SK-N-SH (cell line): ENCODE data around the gene CLINT1. TPM values are rescaled to one million over a fixed set of nuclear protein-coding genes. Genes with fewer than 3 reads are reported as not detected.
A peak's percentile ranks its signal among the peaks of the same experiment; 100 is the strongest.

Experiments
- CTCF ChIA-PET: fragments of 300-600, 350-600 bp; formaldehyde crosslinking; extraction: SDS; loops from one replicate; lab custom pipeline; 2021; lab: Yijun Ruan, JAX
- POLR2A ChIA-PET: fragments of 350-600 bp; sonication (Branson Sonifier 250); formaldehyde crosslinking; extraction: SDS; loops from one replicate; lab custom pipeline; 2020; ENCODE audit warnings: antibody characterized with exemption, inconsistent platforms; lab: Yijun Ruan, JAX
- DNase-seq: peaks from one replicate; pipeline ENCODE4 v3.0.0; 2012
- H2AFZ ChIP-seq: fragments of 200-600 bp; sonication (generic); 2 replicates; pipeline ENCODE4 v1.8.1; 2016; ENCODE audit warnings: antibody characterized with exemption, mild to moderate bottlenecking, low read depth
- H3F3A ChIP-seq: fragments of 200-600 bp; sonication (generic); replicated peaks from 2 replicates; pipeline ENCODE3; 2016; ENCODE audit warnings: antibody characterized with exemption, mild to moderate bottlenecking; ENCODE audit not compliant: insufficient read depth
- H3K27ac ChIP-seq, 2 experiments: fragments of 200-500 bp in 1 of 2; fragments of 200-600 bp in 1 of 2; sonication (Bioruptor generic) in 1 of 2; sonication (generic), shearing (Covaris generic) in 1 of 2; 2 replicates each; pipeline versions ENCODE4 v1.5.1 to v1.6.1; 2014 to 2016; ENCODE audit warnings: low read depth in 2 of 2, inconsistent platforms in 1 of 2, low read length in 1 of 2, mild to moderate bottlenecking in 1 of 2, mixed read lengths in 1 of 2
- H3K27me3 ChIP-seq: fragments of 200-600 bp; sonication (generic), shearing (Covaris generic); 2 replicates; pipeline ENCODE4 v1.6.1; 2016; ENCODE audit warnings: mixed run types; ENCODE audit not compliant: insufficient read depth
- H3K36me3 ChIP-seq, 2 experiments: fragments of 200-500 bp in 1 of 2; fragments of 200-600 bp in 1 of 2; sonication (Bioruptor generic) in 1 of 2; sonication (generic) in 1 of 2; replicated peaks in 1 of 2; 2 replicates each; pipeline versions ENCODE3 to v1.5.1; 2014 to 2016; ENCODE audit warnings: low read length in 1 of 2, mild to moderate bottlenecking in 1 of 2; ENCODE audit not compliant: insufficient read depth in 2 of 2, control insufficient read depth in 1 of 2
- H3K4me1 ChIP-seq, 2 experiments: fragments of 200-500 bp in 1 of 2; fragments of 200-600 bp in 1 of 2; sonication (Bioruptor generic) in 1 of 2; sonication (generic), shearing (Covaris generic) in 1 of 2; 2 replicates each; pipeline versions ENCODE4 v1.5.1 to v1.6.1; 2014 to 2016; ENCODE audit warnings: low read depth in 1 of 2, low read length in 1 of 2, mixed run types in 1 of 2; ENCODE audit not compliant: insufficient read depth in 2 of 2, control insufficient read depth in 1 of 2
- H3K4me2 ChIP-seq: fragments of 200-600 bp; sonication (generic), shearing (Covaris generic); 2 replicates; pipeline ENCODE4 v1.6.1; 2017; ENCODE audit warnings: mixed run types
- H3K4me3 ChIP-seq, 2 experiments: fragments of 200-500 bp in 1 of 2; fragments of 200-600 bp in 1 of 2; sonication (Bioruptor generic) in 1 of 2; sonication (generic), shearing (Covaris generic) in 1 of 2; 2 replicates each; pipeline versions ENCODE4 v1.5.1 to v1.8.1; 2014 to 2016; ENCODE audit warnings: low read depth in 2 of 2, inconsistent platforms in 1 of 2, low read length in 1 of 2, mild to moderate bottlenecking in 1 of 2, mixed read lengths in 1 of 2, moderate library complexity in 1 of 2
- H3K79me2 ChIP-seq: fragments of 200-600 bp; sonication (generic); 2 replicates; pipeline ENCODE4 v1.8.1; 2017; ENCODE audit warnings: mild to moderate bottlenecking; ENCODE audit not compliant: insufficient read depth
- H3K9ac ChIP-seq: fragments of 200-600 bp; sonication (generic); 2 replicates; pipeline ENCODE4 v1.6.1; 2017; ENCODE audit warnings: mixed run types
- H3K9me2 ChIP-seq: fragments of 200-600 bp; sonication (generic); 2 replicates; pipeline ENCODE4 v1.6.1; 2017; ENCODE audit warnings: mixed run types
- H3K9me3 ChIP-seq: fragments of 200-600 bp; sonication (generic); 2 replicates; pipeline ENCODE4 v1.6.1; 2017; ENCODE audit warnings: mixed run types, mild to moderate bottlenecking, moderate library complexity
- H4K20me1 ChIP-seq: fragments of 200-600 bp; sonication (generic); 2 replicates; pipeline ENCODE4 v1.6.1; 2017; ENCODE audit warnings: mild to moderate bottlenecking, mixed run types; ENCODE audit not compliant: insufficient read depth
- ELF1 ChIP-seq: IDR thresholded peaks from 2 replicates; pipeline ENCODE4 v1.4.0; 2012
- EP300 ChIP-seq, 2 experiments: IDR thresholded peaks; 2 replicates each; pipeline versions ENCODE4 v1.4.0 to v1.6.1; 2012; ENCODE audit warnings: borderline replicate concordance in 1 of 2, low read depth in 1 of 2, low read length in 1 of 2
- EZH2phosphoT487 ChIP-seq: fragments of 200-600 bp; sonication (generic); IDR thresholded peaks from 2 replicates; pipeline ENCODE4 v1.6.1; 2017; ENCODE audit warnings: low read depth, mixed run types, mild to moderate bottlenecking, antibody characterized with exemption, moderate library complexity, borderline replicate concordance
- FOSL2 ChIP-seq: IDR thresholded peaks from 2 replicates; pipeline ENCODE4 v1.4.0; 2012; ENCODE audit warnings: low read depth, mild to moderate bottlenecking, moderate library complexity, borderline replicate concordance
- GABPA ChIP-seq: IDR thresholded peaks from 2 replicates; pipeline ENCODE4 v1.4.0; 2012; ENCODE audit warnings: low read depth, mild to moderate bottlenecking
- MXI1 ChIP-seq: IDR thresholded peaks from 2 replicates; pipeline ENCODE4 v1.6.1; 2012; ENCODE audit warnings: mild to moderate bottlenecking, low read depth, low read length, improper control_type of control experiment
- NFIC ChIP-seq: IDR thresholded peaks from 2 replicates; pipeline ENCODE4 v1.4.0; 2012; ENCODE audit warnings: borderline replicate concordance
- RCOR1 ChIP-seq: fragments of 150-350 bp; IDR thresholded peaks from 2 replicates; pipeline ENCODE4 v1.6.1; 2017; ENCODE audit warnings: antibody characterized with exemption, low read length
- RXRA ChIP-seq: IDR thresholded peaks from 2 replicates; pipeline ENCODE4 v1.4.0; 2012; ENCODE audit warnings: low read depth, mild to moderate bottlenecking, borderline replicate concordance
- SIN3A ChIP-seq: IDR thresholded peaks from 2 replicates; pipeline ENCODE4 v1.6.1; 2012; ENCODE audit warnings: low read depth, mild to moderate bottlenecking, low read length, moderate library complexity, borderline replicate concordance
- TCF12 ChIP-seq: IDR thresholded peaks from 2 replicates; pipeline ENCODE4 v1.4.0; 2012
- TEAD4 ChIP-seq: IDR thresholded peaks from 2 replicates; pipeline ENCODE4 v1.4.0; 2012; ENCODE audit warnings: mild to moderate bottlenecking, borderline replicate concordance; ENCODE audit not compliant: insufficient read depth
- YY1 ChIP-seq: IDR thresholded peaks from 2 replicates; pipeline ENCODE4 v1.4.0; 2012; ENCODE audit warnings: low read depth, mild to moderate bottlenecking
- WGBS: methylation state at CpG from one replicate; pipeline ENCODE4 v1.1.6; 2017; ENCODE audit warnings: low lambda C conversion rate; 5-methylcytosine and 5-hydroxymethylcytosine counted together
- polyA plus RNA-seq, 3 experiments: library from polyadenylated mRNA; depleted of rRNA; stranded (reverse); fragments of >200 nt; gene quantifications; 2 replicates each; pipeline ENCODE4 v1.2.3, GENCODE V29; 2012
- TF ChIP-seq, protein P1 (sequence below): fragments of 150-350 bp; IDR thresholded peaks from 2 replicates; pipeline ENCODE4 v1.6.1; 2016; ENCODE audit warnings: mild to moderate bottlenecking, low read depth, low read length
- TF ChIP-seq, protein P2 (sequence below): fragments of 200-600 bp; sonication (generic); IDR thresholded peaks from 2 replicates; pipeline ENCODE4 v1.6.1; 2017; ENCODE audit warnings: antibody characterized with exemption, mild to moderate bottlenecking, moderate library complexity
- TF ChIP-seq, protein P3 (sequence below): fragments of 150-350 bp; IDR thresholded peaks from 2 replicates; pipeline ENCODE4 v1.6.1; 2017; ENCODE audit warnings: antibody characterized with exemption, low read length, low read depth, borderline replicate concordance
- TF ChIP-seq, protein P4 (sequence below): IDR thresholded peaks from 2 replicates; pipeline ENCODE4; 2012
- TF ChIP-seq, protein P5 (sequence below): IDR thresholded peaks from 2 replicates; pipeline ENCODE4 v1.4.0; 2012; ENCODE audit warnings: low read depth

The CLINT1 gene
- polyA plus RNA-seq, 1 of the 3 experiments (the other 2 are of a cell fraction) = 65.4 TPM

DNA sequence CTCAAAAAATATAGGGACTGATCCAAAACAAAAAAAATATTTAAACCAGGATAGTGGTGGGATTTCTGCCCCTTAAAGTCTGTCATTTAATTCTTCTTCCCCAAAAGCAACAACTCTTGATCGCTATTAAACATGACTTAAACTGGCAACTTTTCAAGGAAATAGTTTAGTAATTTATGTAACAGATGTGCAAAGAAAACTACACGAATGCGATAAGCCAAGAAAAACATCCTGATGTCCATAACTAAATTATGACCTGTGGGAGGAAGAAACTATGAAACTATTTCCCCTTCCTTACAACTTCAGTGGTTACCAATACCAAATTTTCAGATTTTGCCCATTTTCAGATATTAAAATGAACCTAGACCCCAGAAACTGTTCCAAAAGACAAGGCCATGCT is 31.5 kb downstream of the CLINT1 start:
- H4K20me1 ChIP-seq = peaks cover 81% of the 10 kb centered on the region
- POLR2A ChIA-PET = no interaction called here

DNA sequence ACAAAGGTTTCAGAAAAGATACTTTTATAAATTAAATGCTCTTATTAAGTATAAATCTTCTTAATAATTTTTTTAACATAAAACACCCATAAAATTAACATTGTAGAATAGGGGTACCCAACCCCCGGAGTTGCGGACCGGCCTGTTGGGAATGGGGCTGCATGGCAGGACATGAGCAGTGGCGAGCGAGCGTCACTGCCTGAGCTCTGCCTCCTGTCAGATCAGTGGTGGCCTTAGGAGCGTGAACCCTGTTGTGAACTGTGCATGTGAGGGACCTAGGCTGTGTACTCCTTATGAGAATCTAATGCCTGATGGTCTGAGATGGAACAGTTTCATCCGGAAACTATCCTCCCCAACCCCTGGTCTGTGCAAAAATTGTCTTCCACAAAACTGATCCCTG is 35.3 kb downstream of the CLINT1 start:
- Histone ChIP-seq H3K9ac (no peak overlapping the region), H3K4me3 (no peak overlapping the region), H3K9me2 (no peaks in the 10 kb centered on the region), H2AFZ (no peak overlapping the region), H3K9me3 (no peaks in the 10 kb centered on the region), H4K20me1 (peaks cover 81% of the 10 kb centered on the region), H3K36me3 (no peaks in the 10 kb centered on the region), H3K4me1 (peaks cover 2 to 18% of the 10 kb centered on the region in 2 experiments; a peak in 2 of 4 replicates), H3K27ac (no peak overlapping the region), H3F3A (peaks cover 27% of the 10 kb centered on the region), H3K79me2 (peaks cover 95% of the 10 kb centered on the region), H3K4me2 (no peak overlapping the region), H3K27me3 (no peaks in the 10 kb centered on the region)
- no peak for TF ChIP-seq RXRA
- TF ChIP-seq RCOR1 = no peak
- TF ChIP-seq TEAD4 = no peak
- TF ChIP-seq GABPA = no peak
- TF ChIP-seq SIN3A = no peak
- no peak for TF ChIP-seq MXI1
- TF ChIP-seq, protein P1, sequence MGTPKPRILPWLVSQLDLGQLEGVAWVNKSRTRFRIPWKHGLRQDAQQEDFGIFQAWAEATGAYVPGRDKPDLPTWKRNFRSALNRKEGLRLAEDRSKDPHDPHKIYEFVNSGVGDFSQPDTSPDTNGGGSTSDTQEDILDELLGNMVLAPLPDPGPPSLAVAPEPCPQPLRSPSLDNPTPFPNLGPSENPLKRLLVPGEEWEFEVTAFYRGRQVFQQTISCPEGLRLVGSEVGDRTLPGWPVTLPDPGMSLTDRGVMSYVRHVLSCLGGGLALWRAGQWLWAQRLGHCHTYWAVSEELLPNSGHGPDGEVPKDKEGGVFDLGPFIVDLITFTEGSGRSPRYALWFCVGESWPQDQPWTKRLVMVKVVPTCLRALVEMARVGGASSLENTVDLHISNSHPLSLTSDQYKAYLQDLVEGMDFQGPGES = no peak
- no peak for TF ChIP-seq YY1
- TF ChIP-seq EZH2phosphoT487 = no peak
- TF ChIP-seq, protein P2, sequence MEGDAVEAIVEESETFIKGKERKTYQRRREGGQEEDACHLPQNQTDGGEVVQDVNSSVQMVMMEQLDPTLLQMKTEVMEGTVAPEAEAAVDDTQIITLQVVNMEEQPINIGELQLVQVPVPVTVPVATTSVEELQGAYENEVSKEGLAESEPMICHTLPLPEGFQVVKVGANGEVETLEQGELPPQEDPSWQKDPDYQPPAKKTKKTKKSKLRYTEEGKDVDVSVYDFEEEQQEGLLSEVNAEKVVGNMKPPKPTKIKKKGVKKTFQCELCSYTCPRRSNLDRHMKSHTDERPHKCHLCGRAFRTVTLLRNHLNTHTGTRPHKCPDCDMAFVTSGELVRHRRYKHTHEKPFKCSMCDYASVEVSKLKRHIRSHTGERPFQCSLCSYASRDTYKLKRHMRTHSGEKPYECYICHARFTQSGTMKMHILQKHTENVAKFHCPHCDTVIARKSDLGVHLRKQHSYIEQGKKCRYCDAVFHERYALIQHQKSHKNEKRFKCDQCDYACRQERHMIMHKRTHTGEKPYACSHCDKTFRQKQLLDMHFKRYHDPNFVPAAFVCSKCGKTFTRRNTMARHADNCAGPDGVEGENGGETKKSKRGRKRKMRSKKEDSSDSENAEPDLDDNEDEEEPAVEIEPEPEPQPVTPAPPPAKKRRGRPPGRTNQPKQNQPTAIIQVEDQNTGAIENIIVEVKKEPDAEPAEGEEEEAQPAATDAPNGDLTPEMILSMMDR = no peak
- TF ChIP-seq, protein P3, sequence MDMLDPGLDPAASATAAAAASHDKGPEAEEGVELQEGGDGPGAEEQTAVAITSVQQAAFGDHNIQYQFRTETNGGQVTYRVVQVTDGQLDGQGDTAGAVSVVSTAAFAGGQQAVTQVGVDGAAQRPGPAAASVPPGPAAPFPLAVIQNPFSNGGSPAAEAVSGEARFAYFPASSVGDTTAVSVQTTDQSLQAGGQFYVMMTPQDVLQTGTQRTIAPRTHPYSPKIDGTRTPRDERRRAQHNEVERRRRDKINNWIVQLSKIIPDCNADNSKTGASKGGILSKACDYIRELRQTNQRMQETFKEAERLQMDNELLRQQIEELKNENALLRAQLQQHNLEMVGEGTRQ = no peak
- no peak for TF ChIP-seq FOSL2
- no peak for TF ChIP-seq ELF1
- no peak for TF ChIP-seq EP300 (IDR thresholded peaks at IDR 0.05; ENCODE audit: borderline replicate concordance in 1 of 2, low read depth in 1 of 2, low read length in 1 of 2)
- POLR2A ChIA-PET = no interaction called here
- no peak for DNase-seq
- 98% methylated on average over 8 of the region's 8 CpGs for WGBS
- CTCF ChIA-PET = interaction anchor here (1.0 to 1.5 kb wide), 2 partner anchors 97 to 171 kb away, joined by 4 read pairs; no protein-coding TSS in a partner anchor

More for the DNA sequence above, 31.5 kb downstream of the CLINT1 start:
- DNase-seq = no peak
- Histone ChIP-seq H3K4me1 (peaks cover 2 to 12% of the 10 kb centered on the region in 2 experiments; a peak in 2 of 4 replicates), H3F3A (peaks cover 16% of the 10 kb centered on the region), H3K9me2 (no peaks in the 10 kb centered on the region), H3K27ac (no peak overlapping the region), H3K4me2 (peak overlapping the region; percentile 7; the same call in 1 of the 2 replicates), H3K27me3 (no peaks in the 10 kb centered on the region), H3K79me2 (peaks cover 91% of the 10 kb centered on the region), H3K9me3 (no peaks in the 10 kb centered on the region), H3K36me3 (peaks cover 0 to 5% of the 10 kb centered on the region in 2 experiments), H2AFZ (no peak overlapping the region), H3K9ac (no peak overlapping the region), H3K4me3 (no peak overlapping the region)
- TF ChIP-seq, protein P4, sequence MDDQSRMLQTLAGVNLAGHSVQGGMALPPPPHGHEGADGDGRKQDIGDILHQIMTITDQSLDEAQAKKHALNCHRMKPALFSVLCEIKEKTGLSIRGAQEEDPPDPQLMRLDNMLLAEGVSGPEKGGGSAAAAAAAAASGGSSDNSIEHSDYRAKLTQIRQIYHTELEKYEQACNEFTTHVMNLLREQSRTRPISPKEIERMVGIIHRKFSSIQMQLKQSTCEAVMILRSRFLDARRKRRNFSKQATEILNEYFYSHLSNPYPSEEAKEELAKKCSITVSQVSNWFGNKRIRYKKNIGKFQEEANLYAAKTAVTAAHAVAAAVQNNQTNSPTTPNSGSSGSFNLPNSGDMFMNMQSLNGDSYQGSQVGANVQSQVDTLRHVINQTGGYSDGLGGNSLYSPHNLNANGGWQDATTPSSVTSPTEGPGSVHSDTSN = peak; percentile 59; the same call in 1 of the 2 replicates
- TF ChIP-seq NFIC = peak; percentile 54; the same call in 1 of the 2 replicates
- TF ChIP-seq, protein P5, sequence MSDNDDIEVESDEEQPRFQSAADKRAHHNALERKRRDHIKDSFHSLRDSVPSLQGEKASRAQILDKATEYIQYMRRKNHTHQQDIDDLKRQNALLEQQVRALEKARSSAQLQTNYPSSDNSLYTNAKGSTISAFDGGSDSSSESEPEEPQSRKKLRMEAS = no peak
- TF ChIP-seq TCF12 = peak; percentile 24; the same call in 1 of the 2 replicates
- TF ChIP-seq SIN3A = no peak
- WGBS = 42% methylated on average over 3 of the region's 3 CpGs
- CTCF ChIA-PET = interaction anchor here (0.9 to 1.4 kb wide), 3 partner anchors 19 to 122 kb away, joined by 3 to 5 read pairs (median 4); no protein-coding TSS in a partner anchor
